Cardiac fibroblast (primary cell): Measurements from ENCODE around the gene SERBP1.
A peak's percentile ranks its signal among the peaks of the same experiment; 100 is the strongest.

Experiments used
- DNase-seq, 2 donors: peaks; one replicate each; pipeline versions ENCODE4 v3.0.0 to v3.0.0-alpha.2; 2010; ENCODE audit warnings: low read depth in 2 of 2
- H3K4me3 ChIP-seq, 2 donors: replicated peaks in 1 of 2; 1 replicate in 1 of 2; 2 replicates in 1 of 2; pipeline ENCODE4 v1.5.1; 2011; ENCODE audit warnings: low read depth in 2 of 2, low read length in 2 of 2, mild to moderate bottlenecking in 2 of 2, moderate library complexity in 1 of 2
- CTCF ChIP-seq: IDR thresholded peaks from one replicate; pipeline ENCODE4 v1.5.1; 2011; ENCODE audit warnings: low read depth, mild to moderate bottlenecking, low read length, inconsistent platforms

The SERBP1 gene

DNA sequence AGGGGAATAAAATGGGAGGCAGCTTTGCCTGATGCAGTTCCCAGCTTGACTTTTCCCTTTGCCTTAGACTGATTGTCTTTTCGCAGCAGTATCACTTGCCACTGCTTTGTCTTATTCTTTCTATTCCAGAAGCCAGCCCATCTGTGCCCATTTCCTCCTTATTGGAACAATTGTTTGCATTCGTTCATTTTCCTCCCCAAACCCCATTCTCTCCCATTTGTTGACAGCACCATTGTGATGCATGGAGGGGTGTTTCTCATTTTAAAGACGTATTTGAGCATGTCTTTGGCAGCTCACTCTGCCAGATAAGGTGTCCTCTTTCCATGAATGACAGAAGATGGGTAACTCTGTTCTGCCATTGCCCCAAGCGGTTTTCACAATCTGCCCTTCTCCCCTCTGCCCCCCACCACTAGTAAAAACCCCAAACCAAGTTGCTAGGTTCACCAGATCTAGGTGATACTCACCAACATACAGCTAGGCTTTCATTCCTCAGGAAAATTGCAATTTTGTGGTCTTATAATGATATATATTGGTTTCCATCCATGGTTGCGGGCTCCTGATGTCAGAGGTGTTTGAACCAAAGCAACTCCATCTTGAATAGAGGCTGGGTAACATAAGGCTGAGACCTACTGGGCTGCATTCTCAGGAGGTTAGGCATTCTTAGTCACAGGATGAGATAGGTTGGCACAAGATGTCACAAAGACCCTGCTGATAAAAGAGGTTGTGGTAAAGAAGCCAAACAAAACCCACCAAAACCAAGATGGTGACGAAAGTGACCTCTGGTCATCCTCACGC is 30.8 kb downstream of the SERBP1 start:
- no peak for TF ChIP-seq CTCF
- no peak overlapping the region for H3K4me3 ChIP-seq
- DNase-seq = no peak

GRCh38 chr1:67394548-67394947 is 35.7 kb downstream of the SERBP1 start:
- no peak for DNase-seq

GRCh38 chr1:67393737-67394136 is 36.5 kb downstream of the SERBP1 start:
- no peak for TF ChIP-seq CTCF
- no peak for DNase-seq
- H3K4me3 ChIP-seq = no peak overlapping the region

More at GRCh38 chr1:67394548-67394947, 35.7 kb downstream of the SERBP1 start:
- no peak overlapping the region for H3K4me3 ChIP-seq
- no peak for TF ChIP-seq CTCF

GRCh38 chr1:67393240-67393639 is 37.0 kb downstream of the SERBP1 start:
- no peak for DNase-seq
- H3K4me3 ChIP-seq = no peak overlapping the region
- TF ChIP-seq CTCF = no peak

DNA sequence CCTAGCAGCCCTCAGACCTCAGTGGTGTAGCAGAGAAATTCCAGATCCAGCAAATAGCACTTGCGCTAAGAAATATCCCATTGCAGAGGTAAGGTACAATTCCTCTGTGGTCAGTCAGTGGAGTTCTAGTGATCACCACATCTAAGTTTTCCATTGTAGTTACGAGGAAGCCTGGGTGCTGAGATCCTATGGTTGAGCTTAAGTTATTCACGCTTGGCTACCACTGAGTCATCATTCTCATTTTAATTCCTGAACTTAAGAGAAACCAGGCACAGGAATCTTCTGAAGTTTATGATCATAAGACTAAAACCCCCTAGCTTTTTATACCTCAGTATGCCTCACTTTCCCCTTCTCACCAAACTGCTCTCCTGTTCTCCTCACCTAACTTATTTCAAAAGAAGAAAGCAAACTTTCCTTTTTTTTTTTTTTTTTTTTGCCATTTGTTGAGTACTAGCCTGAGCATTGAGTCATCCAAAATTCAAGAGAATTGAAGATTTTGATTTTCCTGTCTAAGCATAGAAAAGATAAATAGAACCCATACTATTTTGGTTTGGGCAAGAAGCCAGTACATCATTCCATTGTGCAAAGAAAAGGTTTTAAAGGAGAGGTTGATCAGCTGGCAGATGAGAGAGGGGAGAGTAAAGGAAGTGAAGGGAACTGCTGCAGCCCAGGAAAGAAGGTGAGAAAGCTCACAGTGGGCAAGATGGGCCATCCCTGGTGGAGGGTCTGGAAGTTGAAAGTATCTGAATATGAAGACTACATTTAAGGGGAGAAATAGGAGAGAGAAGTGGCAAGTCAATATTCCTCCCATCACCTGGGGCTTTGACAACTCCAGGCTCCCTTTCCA is 39.9 kb downstream of the SERBP1 start:
- H3K4me3 ChIP-seq = no peak overlapping the region
- peak; percentile 38 to 75 for DNase-seq

More for the DNA sequence above, 39.9 kb downstream of the SERBP1 start:
- TF ChIP-seq CTCF = no peak
